HG02763 (cell line): ENCODE measurements around the gene ZNF281.
"Not testable (repeated sequence)": the region's sequence is repeated elsewhere in the genome, so short reads cannot be mapped to it uniquely, and the experiment has no call there.

Experiments
- ATAC-seq: cut with Tn5 transposase; IDR thresholded peaks from one replicate; pipeline ENCODE4 v1.9.1; 2021; ENCODE audit warnings: mild to moderate bottlenecking, moderate library complexity; ENCODE audit not compliant: unreplicated experiment

The ZNF281 gene

DNA sequence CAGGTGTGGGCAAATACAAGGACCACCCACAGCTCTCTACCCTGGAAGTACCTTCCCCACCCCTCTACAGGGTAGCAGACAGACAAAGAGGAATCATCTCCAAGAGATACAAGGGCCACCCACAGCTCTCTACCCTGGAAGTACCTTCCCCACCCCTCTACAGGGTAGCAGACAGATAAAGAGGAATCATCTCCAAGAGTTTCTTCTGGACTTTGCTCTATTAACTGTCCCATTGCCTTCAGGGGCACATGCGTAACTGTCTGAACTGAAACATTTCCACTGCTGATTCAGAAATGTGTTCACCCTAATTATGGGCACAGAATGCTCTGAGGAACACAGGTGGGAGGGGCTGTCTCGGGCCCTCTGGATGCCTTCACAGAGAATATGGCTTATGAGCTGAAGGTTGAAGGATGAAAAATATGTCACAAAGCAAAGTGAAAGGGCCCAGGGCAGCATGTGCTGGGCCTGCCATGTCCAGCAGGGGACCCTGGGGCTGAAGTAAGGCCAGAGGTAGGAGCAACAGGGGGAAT, 43.9 kb downstream of the ZNF281 start:
- ATAC-seq, result no peak

DNA sequence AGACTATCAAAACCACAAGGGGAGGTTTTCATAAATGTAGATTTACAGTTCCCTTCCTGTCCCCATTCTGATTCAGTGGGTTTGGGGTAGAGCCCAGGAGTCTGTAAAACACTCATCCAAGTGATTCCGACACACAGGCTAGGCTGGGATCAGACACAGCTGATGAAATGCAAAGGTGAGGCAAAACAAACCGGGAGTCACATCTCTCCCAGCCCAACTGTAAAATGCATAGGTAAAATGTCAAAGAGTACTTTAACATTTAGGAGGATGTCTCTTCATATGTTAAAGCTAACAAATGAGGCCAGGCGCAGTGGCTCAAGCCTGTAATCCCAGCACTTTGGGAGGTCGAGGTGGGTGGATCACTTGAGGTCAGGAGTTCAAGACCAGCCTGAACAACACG, 45.0 kb downstream of the ZNF281 start:
- ATAC-seq, result no peak

DNA sequence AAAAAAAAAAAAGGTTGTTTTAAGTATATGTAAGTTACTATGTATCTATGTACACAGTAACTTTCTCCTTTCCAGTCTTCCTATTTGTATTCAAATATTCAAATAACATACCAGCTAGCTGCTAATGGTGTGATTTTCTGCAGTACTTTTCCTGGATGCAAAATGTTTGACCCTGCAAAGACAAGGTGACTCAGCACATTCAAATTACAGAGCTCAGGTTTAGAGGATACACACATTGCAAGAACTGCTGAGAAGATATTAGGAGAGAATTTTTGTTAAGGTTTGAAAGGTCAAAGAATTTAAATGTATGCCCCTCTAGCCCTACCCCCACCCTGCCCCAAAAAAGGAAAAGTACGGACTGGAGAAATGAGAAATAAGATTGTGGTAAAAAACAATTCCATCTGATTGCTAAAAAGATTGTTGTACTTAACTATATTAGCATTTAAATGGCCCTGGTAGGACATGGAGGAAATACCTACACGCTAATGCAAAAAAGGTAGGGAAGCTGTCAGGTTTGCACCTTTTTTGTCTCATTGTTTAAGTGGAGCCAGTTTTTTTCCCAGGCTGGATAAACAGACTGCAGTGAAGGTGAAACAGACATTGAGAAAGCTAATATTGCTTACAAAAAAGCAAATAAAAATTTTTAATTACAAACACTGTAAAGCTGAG, 45.6 kb downstream of the ZNF281 start:
- no peak for ATAC-seq

DNA sequence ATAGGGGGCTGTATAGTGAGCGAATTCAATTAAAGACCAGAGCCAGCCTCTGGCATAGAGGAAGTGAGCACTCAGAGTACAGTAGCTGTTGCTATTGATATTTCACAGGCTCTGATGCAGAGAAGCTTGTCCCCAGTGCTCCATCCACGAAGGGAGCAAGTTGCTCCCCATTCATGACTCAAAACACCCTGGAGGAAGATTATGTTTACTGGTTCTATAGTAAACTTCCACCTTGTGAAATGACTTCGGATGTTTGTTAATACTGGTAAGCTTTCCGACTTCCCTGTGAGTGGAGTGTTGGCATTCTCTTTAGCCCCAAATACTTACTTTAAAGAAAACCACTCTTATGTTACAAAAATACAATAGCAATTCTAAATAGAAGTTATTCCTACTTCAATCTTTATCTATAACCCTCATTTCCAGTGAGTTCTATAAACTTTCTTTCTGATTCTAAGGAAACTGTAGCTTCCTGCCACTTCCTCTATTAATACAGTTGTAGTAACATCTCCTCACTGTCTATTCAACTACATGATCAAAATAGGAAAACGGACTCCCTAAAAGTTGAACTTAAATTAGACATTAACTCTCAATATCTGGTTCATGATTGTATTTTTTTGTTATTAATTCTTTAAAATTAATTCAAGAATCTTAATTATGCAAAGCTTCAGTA, 46.4 kb downstream of the ZNF281 start:
- no peak for ATAC-seq

DNA sequence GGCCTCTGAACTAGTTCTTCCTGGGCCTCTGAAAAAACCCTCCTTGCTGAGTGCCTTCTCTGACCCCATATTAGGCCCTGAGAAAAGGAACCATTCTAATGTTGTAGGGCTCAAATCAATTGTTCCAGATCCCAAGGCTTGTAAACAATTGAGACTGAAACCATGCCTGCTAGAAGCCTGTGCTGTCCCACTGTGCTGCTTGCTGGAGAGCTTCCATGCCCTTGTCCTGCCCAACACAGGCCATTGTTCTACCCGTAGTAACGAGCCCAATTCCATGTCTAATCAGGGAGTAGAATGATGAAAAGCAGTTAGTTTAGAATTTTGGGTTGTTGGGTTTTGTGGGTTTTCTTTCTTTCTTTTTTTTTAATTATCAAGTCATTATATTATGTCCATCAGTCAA, 47.4 kb downstream of the ZNF281 start:
- no peak for ATAC-seq

DNA sequence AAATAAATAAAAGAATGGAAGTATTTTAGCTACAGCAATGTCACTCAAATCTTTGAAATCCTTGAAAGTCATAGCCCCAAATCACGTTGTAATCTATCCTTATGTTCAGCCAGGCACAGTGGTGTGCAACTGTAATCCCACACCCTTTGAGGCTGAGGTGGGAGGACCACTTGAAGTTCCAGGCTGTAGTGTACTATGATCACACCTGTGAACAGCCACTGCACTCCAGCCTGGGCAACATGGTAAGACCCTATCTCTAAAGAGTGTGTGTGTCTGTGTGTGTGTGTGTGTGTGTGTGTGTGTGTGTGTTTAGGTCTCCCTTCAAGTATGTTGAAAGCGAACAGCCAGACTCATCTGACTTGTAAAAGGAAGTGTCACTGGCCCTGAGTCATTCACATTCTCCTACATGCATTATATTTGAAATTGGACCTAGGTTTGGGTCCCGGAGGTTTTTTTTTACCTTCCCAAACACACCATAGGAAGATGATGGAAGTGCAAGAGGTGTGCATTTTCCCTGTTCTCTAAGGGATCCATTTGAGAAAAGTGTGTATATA, 50.1 kb downstream of the ZNF281 start:
- ATAC-seq, result no peak

DNA sequence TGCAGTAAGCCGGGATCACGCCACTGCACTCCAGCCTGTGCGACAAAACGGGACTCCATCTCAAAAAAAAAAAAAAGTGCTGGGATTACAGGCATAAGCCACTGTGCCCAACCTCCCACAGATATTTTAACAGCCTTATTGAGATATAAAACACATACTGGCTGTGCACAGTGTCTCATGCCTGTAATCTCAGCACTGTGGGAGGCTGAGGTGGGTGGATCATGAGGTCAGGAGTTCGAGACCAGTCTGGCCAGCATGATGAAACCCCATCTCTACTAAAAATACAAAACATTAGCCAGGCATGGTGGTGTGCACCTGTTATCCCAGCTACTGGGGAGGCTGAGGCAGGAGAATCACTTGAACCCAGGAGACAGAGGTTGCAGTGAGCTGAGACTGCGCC, 51.9 kb downstream of the ZNF281 start:
- not testable (repeated sequence) for ATAC-seq

DNA sequence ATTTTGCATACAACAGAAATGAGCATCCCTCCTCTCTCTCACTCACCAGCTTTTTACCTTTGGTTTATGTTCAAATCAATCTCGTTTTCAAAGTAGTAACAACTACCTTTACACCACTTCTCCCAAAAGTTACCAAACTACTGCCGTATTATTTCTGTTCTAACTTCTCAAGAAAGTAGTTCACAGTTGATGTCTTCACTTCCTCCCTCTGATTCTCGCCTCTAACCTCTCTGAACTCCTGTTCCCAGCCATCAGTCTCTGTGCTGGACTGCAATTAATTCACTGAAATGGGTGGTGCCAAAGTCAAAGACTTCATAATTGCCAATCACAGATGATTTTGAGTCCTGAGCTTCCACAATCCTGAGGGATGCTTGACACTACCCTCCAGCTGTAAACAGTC, 54.0 kb downstream of the ZNF281 start:
- no peak for ATAC-seq
